HepG2 (cell line): Measurements from ENCODE around the gene INTS7. TPM values are rescaled to one million over a fixed set of nuclear protein-coding genes. Genes with fewer than 3 reads are reported as not detected.

Experiments used
- AHDC1 ChIP-seq: sonication (generic); formaldehyde crosslinking; IDR thresholded peaks from 2 replicates; pipeline ENCODE4 v1.5.1; 2020; ENCODE audit warnings: mild to moderate bottlenecking, missing genetic modification reagents, borderline replicate concordance
- ARNT ChIP-seq: fragments of 450-650 bp; IDR thresholded peaks from 2 replicates; pipeline ENCODE4 v1.6.1; 2017
- GABPA ChIP-seq, 2 experiments: IDR thresholded peaks; 2 replicates each; pipeline ENCODE4 v1.6.1; 2011 to 2016; ENCODE audit warnings: low read depth in 2 of 2, low read length in 1 of 2, missing biosample characterization in 1 of 2, missing genetic modification characterization in 1 of 2
- JUND ChIP-seq: sonication (generic); formaldehyde crosslinking; IDR thresholded peaks from 2 replicates; pipeline ENCODE4 v1.8.0; 2022; ENCODE audit warnings: mild to moderate bottlenecking, missing genetic modification reagents
- KAT2B ChIP-seq: fragments of 150-350 bp; IDR thresholded peaks from 2 replicates; pipeline ENCODE4 v1.6.1; 2014; ENCODE audit warnings: low read depth, low read length, borderline replicate concordance
- NFE2 ChIP-seq: sonication (generic); formaldehyde crosslinking; IDR thresholded peaks from 2 replicates; pipeline ENCODE4 v1.4.0; 2020; ENCODE audit warnings: missing genetic modification reagents
- PBX2 ChIP-seq: IDR thresholded peaks from 2 replicates; pipeline ENCODE4 v1.6.1; 2016; ENCODE audit warnings: control low read depth
- RNF219 ChIP-seq: sonication (generic); formaldehyde crosslinking; IDR thresholded peaks from 2 replicates; pipeline ENCODE4 v1.5.0; 2020; ENCODE audit warnings: mild to moderate bottlenecking, missing genetic modification reagents
- SAP130 ChIP-seq: IDR thresholded peaks from 2 replicates; pipeline ENCODE4 v1.6.1; 2016; ENCODE audit warnings: low read depth
- SIX1 ChIP-seq: sonication (generic); formaldehyde crosslinking; IDR thresholded peaks from 2 replicates; pipeline ENCODE4 v1.4.0; 2020; ENCODE audit warnings: missing genetic modification reagents, borderline replicate concordance
- SNAI1 ChIP-seq: sonication (generic); formaldehyde crosslinking; IDR thresholded peaks from 2 replicates; pipeline ENCODE4 v1.5.0; 2020; ENCODE audit warnings: mild to moderate bottlenecking, missing genetic modification reagents, borderline replicate concordance
- ZBTB46 ChIP-seq: sonication (generic); formaldehyde crosslinking; IDR thresholded peaks from 2 replicates; pipeline ENCODE4 v1.4.0; 2020; ENCODE audit warnings: mild to moderate bottlenecking, missing genetic modification reagents, borderline replicate concordance
- ZNF609 ChIP-seq: sonication (generic); formaldehyde crosslinking; IDR thresholded peaks from 2 replicates; pipeline ENCODE4 v1.4.0; 2020; ENCODE audit warnings: mild to moderate bottlenecking, missing genetic modification reagents, borderline replicate concordance
- polyA plus RNA-seq, 8 experiments: library from polyadenylated mRNA; depleted of rRNA in 3 of 8; stranded (reverse) in 7 of 8; unstranded in 1 of 8; fragments of >200 nt; fragmentation: Illumina TruSeq in 4 of 8; extraction: Trizol in 4 of 8; gene quantifications; 2 replicates each; pipeline versions ENCODE4 v1.2.1 to v1.2.3, GENCODE V29; 2011 to 2016; ENCODE audit warnings: low read depth in 4 of 8, missing spikeins in 1 of 8, mixed read lengths in 1 of 8; ENCODE audit not compliant: insufficient read depth in 1 of 8
- total RNA-seq, 5 experiments: library from RNA; depleted of rRNA; stranded (reverse); fragments of >200 nt; fragmentation: Illumina TruSeq; extraction: Trizol; gene quantifications; 2 replicates each; pipeline ENCODE4 v1.2.3, GENCODE V29; 2016; ENCODE audit warnings: low read depth in 1 of 5

INTS7 gene
- total and polyA plus RNA-seq, 2 of the 13 experiments (the other 11 are each of a cell fraction or from before 2014, with no cell fraction given), result 18.3 to 22.4 TPM

- peak; percentile 84 for TF ChIP-seq AHDC1 (CRISPR knock-in tag)
- TF ChIP-seq ZNF609 (CRISPR knock-in tag), result no peak
- peak; percentile 99 for TF ChIP-seq SIX1 (CRISPR knock-in tag)
- no peak for TF ChIP-seq NFE2
- TF ChIP-seq KAT2B, result no peak
- no peak for TF ChIP-seq PBX2 (CRISPR knock-in tag)
- no peak for TF ChIP-seq ZBTB46 (CRISPR knock-in tag)
- no peak for TF ChIP-seq GABPA (IDR thresholded peaks at IDR 0.05; ENCODE audit: low read depth, low read length)
- peak; percentile 80 for TF ChIP-seq GABPA (CRISPR knock-in tag; IDR thresholded peaks at IDR 0.05; ENCODE audit: low read depth)
- no peak for TF ChIP-seq ARNT
- no peak for TF ChIP-seq SNAI1 (CRISPR knock-in tag)
- TF ChIP-seq SAP130, result peak; percentile 84
- TF ChIP-seq JUND (CRISPR knock-in tag), result no peak
- TF ChIP-seq RNF219 (CRISPR knock-in tag), result no peak
These were observed 106.2 kb downstream of the INTS7 start (continued) for GRCh38 chr1:211928993-211929637.
